ENCODE data around the gene IRS4.
A peak's percentile ranks its signal among the peaks of the same experiment; 100 is the strongest.

Gene IRS4

DNA sequence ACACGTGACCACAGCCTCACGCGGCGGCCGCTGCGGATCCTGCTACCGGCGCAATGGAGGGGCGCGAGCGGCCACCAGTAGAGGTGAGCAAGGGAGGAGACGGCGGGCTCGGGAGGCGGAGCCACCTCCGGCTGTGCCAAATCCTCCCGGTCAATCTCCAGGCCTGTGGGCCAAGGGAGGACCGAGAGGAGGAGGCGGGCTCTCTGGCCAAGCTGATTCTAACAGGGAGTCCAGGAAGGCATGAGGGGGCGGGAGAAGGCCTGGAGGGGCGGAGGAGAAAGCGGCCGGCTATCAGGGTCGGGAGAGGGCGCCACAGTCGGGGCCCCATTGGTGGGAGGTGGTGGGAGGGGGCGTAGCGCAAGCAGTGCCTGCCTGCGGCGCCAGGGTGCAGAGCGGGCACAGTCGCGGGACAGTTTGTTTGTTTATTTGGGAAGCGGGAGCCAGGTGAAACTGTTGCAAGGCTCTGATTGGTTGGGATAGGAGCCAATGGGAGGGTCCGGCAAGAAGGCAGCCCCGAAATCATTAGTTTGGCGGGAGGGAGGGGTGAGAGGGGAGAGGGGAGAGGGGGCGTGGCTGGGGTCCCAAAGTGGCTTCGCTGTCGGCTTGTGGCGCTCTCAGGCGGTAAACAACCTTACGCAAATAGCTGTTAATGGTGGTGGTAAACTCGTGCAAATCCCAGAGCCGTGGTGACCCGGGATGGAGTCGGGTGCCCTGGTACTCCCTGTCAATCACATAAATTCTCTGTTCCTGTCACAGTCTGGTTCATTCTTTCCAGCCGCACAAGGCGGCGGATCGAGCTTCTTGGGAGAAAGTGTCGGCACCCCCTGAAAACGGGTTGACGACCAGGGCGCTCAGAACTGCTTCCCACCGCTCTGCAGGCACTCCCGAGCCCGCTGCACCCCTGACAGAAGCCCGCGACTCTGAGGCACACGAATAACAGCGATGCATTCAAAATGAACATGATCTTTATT, at the start of gene IRS4:
IRS4 (minus strand) TSS at position 55 of the 971 bp plus-strand sequence.
- no peak for DNase-seq

DNA sequence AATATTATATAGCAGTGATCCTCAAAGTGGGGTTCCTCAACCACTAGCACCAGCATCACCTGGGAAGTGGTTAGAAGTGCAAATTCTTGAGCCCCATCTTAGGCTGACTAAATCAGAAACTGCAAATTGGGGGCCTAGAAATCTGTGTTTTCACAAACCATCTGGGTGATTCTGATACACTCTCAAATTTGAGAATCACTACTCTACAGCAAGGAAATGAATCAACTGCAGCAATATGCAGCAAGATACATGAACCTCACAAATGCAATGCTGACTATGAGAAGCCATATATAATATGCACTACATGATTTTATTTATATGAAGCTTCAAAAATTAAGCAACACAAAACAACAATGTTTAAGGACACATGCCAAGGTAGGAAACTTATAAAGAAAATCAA, 36.2 kb upstream of the IRS4 start:
- DNase-seq: no peak

DNA sequence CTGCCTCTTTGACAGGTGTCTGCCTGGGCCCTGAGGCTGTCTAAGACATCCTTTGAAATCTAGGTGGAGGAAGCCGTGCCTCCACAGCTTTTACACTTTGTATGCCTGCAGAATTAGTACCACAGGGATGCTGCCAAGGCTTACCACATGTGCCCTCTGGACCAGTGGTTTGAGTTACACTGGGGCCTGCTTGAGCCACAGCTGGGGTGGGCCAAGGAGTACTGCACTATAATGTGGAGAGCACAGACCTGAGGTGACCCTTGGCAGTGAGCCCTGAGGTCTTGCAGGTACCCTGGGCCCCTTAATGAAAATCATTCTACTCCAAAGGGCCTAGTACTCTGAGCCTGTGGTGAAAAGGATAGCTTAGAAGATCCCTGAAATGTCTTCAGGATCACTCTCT, 27.2 kb upstream of the IRS4 start:
- DNase-seq: no peak

DNA sequence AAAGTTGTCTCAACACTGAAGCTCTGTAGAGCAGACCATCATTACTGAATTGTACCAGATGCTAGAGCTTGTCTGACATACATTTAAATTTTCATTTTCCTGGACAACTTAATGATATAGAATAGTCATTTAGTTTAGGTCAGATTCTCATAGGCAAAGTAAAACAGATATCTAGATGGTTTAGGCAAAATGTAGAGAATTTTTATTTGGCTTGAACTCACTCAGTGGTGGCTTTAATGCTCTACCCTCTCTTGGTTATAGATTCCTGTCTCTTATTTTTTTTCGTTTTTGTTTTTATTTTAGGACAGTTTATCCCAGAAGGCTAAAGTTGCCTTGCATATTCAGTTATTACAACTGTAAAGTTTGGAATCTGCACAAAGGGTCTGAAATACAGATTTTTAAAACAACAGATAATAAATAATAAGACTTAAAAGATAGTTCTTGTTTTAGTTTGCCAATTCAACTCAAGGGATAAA, 4.0 kb upstream of the IRS4 start:
- DNase-seq: no peak

DNA sequence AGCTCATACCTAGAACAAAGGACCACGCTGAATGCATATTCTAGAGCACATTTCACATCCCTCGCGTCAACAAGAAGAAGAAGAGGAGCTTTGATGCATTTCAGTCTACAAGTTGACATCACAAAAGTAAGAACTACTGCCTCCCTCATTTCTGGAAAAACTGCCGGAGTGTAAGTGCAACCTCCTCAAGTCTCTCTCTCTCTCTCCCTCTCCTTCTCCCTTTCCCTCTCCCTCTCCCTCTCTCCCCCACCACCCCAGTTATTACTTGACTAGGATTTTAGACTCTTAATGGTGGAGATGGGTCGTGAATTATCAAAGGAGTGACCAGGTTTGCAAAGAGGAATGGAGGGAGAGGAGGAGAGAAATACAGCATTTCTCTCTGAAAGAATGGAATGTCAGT, 1.4 kb upstream of the IRS4 start:
- no peak for DNase-seq

DNA sequence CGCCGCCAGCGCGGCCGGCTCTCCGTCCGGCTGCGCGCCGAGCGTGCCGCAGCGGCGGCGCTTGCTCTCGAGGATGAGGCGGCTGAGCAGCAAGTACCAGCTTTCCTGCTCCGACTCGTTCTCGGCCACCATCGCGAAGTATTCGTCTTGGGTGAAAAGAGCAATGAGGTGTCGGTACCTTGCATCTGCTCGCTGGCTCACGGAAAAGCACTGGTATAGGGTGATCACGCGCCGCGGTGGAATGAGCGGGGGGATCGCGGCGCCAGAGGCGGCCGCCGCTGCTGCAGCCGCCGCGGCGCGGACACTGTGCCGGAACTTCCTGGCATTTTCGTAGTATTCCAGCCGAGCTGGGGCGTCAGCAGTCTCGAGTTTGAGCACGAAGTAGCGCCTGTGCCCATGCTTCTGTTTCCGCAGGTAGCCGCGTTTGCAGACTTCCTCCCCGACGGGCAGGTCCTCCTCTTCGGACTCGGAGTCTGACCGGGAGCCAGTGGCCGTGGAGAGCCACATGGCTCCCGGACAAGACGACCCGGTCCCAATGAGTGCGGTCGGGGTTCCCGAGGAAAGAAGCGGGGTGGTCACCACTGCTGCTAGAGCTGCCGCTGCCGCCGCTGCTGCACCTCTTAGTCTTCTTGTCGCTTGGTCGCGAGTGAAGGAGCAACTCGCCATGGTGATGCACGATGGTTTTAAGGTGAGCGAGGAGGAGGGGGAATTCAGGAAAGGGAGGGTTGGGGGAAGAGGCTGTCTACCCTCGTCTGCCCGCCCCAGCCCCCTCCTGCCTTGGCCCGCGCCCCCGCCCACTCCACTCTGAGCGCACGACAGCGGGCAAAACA, 469 bp downstream of the IRS4 start:
- DNase-seq: no peak

DNA sequence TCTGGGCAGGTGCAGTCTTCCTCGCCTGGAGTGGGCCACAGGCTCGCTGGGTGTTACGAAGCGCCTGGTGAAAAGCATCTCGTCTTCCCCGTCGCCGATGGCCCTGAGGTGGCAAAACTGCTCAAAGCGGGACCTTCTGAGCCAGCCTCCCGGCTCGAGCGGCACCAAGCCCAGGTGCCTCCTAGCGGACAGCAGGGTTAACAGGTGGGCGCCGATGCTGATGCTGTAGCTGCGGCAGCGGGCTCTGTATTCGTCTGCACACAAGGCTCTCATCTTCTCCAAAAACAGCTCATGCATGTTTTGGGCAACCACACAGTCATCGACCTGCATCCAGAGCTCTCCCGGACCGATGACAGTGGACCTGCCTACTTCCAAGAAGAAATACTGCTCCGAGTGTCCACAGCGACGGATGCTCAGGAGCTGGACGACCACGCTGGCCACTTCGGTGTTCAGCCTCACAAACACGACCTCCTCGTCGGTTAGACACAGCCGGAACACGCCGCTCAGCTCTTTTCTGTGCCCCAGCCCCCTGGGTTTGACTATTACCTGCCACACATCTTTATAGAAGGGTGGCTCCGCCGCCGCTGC, 1.2 kb downstream of the IRS4 start:
- no peak for DNase-seq

DNA sequence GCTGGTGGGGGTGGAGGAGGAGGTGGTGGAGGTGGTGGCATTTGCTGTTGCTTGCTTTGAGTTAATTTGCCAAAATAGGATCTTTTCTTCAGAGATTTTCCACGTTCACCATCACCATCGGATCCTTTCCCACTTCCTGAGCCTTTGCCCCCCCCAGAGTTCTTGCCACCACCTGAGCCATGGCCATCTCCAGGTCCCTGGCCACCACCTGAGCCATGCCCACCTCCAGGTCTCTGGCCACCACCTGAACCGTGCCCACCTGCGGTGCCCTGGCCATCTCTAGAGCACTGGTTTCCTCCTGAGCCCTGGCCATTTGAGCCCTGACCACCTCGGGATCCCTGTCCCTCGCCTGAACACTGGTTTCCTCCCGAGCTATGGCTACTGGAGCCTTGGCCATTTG, 1.9 kb downstream of the IRS4 start:
- no peak for DNase-seq

DNA sequence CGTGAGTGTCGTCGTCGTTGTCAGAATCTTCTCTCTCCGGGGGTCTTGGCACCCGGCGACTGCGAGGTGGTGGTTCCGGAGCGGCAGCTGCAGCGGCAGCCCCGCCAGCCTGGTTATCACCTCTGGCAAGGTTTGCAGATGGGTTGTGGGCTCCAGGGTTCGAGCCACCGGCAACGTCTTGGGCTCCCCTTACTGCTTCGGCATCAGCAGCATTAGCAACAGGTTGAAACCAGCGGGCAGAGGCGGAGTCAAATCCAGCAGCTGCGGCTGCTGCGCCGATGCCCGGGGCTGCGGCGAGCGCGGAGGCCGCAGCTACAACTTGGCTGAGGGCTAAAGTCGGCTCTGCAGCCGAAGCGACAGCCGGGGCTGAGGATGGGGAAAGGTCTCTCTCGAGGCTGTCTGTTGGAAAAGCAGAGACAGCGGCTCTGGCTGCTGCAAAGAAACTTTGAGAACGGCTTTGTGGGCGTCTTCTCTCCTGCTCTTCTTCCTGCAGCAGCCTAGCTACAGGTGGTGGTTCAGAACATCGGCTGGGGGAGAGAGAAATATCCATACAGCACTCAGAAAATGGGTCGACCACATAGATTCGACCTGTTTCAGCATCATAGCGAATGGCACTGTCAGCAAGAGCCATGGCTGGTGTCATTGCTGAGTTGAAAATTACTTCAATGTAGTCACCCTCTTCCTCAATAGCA, 3.6 kb downstream of the IRS4 start:
- no peak for DNase-seq

DNA sequence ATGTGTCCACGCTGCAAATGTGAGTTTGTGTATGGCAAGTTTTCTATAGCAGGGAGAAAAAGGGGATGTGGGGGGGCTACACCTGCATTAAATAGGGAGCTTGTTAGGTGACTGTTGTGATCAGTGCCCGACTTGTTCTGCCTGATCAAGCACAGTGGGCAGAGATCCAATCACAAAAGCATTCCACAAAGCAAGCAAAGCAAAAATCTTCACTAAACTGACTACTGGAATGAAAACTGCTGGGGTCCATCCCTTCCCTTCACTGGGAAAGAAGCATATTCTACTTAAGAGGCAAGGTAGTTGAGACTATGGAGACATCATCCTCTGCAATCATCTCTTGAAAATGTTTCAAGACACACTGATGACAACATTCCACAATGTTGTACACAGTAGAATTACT, 5.2 kb downstream of the IRS4 start:
- no peak for DNase-seq

DNA sequence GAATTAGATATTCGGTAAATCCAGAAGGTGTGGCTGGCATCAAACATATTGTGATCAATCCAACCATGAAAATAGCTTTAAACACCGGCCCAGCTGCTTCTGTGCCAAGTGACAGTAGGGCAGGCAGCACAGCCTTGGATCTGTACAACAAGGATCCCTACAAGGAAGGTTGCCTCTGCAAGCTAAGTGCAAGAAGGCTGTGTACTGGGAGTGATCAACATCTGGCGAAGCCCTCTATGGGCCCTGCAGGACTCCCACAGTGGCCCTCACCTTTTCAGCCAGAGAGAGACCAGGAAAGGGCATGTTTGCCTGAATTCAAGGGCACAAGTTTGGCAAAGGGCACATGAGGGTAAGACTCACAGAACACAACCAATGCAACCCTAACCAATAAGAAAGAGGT, 9.6 kb downstream of the IRS4 start:
- no peak for DNase-seq

DNA sequence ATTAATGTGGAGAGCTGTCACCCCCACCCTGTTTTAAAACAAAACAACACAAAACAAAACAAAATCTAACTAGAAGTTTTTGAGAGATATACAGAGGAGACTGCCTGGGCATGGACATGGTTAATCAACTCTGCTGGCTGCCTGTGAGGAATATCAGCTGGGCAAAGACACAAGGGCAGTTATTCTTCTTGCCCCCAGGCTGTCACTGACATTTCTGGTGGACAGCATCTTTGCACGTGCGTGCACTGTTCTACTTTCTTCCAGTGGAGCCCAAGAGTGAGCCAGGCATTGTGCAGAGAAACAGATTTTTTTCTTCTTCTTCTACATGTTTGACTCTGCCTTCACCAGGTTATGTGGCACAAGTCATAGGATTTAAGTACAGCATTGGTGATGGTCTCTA, 13.8 kb downstream of the IRS4 start:
- DNase-seq: no peak

DNA sequence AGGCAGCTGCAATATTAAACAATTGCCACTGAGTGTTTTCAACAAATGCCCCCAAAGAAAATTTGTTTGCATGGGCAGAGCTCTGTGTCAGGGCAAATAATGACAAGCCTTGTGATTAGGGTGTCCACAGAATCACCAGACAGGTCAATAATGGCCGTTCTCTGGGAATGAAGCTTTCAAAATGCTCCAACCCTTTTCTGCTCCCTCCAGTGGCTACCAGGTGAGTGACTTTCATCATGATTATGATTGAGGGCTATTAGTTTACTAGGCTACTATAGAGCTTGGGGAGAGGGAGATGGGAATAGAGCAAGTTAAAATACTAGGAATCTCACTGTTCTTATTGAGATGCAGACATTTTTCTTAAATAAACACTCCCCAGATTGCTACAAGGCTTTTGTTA, 23.5 kb downstream of the IRS4 start:
- DNase-seq: no peak

DNA sequence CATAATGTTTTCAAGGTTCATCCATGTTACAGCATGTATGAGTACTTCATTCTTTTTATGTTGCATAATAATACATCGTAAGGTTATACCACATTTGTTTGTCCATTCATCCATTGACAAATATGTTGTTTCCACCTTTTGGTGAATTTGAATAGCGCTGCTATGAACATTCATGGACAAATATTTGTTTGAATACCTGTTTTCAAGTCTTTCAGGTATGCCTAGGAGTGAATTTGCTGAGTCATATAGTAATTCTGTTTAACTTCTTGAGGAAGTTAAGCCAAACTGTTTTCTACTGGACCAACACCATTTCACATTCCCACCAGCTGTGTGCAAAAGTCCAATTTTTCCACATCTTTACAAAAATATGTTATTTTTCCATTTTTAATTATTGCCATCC, 31.5 kb downstream of the IRS4 start:
- no peak for DNase-seq

DNA sequence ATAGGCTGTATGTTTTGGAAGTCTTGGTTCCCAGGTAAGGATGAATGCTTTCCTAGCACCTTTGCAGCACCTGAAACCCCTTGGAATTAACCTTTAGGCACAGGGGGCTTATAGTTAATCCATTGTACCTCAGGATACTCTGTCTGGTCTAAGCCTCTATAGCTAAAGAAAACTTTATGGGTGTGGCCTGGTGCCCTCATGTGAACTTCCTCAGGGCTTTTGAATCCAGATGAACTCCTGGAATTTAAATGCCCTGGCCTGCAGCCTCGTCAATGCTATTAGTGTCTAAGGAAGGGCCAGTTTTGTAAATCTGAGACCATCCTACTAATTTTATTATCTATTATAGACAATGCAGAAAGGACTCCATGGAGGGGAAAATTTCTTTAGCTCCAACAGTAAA, 33.8 kb downstream of the IRS4 start:
- no peak for DNase-seq

DNA sequence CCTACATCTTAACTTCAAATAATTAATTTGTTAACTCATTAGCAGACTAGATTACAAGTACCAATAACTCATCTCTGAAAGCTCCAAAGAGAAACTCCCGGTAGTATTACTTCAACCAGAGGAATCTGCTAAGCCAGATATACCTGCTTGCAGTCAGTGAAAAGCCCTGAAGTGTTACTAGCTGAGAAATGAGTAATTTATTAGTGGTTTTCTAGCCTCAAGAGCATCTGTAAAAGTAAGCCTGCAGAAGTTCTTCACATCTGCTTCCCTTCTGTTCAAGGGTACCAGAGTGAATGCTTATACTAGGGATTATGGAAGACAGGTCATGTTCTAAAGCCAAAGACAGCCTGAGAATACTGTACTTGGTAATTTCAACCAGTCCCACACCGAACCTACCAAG, 34.7 kb downstream of the IRS4 start:
- no peak for DNase-seq

DNA sequence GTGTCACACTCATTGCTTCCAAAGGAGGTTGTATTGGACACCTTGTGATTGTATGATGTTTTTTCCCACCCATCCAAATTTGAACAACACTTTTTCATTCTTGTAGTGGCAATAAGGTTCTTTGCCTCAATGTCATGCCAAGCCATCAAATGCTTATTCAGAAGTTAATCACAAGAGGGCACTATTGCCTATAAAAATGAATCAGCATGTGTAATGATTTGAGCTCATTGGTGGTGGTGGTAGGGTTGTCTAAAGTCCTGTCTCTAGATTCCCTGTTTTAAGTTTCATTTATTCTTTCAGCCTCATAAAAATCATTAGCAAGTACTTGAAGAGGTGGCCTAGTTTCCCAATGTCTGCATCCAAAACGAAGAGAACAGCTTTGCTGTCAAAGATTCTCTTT, 37.0 kb downstream of the IRS4 start:
- peak; percentile 19 for DNase-seq

DNA sequence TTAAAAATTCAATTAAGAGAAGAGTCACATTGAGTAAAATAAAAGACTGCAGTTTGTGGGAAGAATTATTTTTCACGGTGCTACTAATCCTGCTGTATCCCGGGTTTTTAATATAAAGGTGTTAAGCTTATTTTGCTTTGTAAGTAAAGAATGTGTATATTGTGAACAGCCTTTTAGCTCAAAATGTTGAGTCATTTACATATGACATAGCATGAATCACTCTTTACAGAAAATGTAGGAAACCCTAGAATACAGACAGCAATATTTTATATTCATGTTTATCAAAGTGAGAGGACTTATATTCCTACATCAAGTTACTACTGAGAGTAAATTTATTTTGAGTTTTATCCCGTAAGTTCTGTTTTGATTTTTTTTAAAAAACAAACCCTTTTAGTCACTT, 39.7 kb downstream of the IRS4 start:
- no peak for DNase-seq

All from suppressor macrophage treated with lipopolysaccharide for 4 hours (primary cell).